A549 (cell line): ENCODE data around the gene SLC6A3. TPM values are rescaled to one million over a fixed set of nuclear protein-coding genes. Genes with fewer than 3 reads are reported as not detected.
"Not testable (repeated sequence)": the region's sequence is repeated elsewhere in the genome, so short reads cannot be mapped to it uniquely, and the experiment has no call there.

Experiments used
- ATAC-seq, 2 experiments: fragments of 200-7000 bp in 1 of 2; fragments of >200 bp in 1 of 2; cut with Nextera tagmentation in 1 of 2; cut with Tn5 transposase in 1 of 2; 3 replicates each; pipeline versions ENCODE4 v1.8.0 to v1.9.1; 2018 to 2020; ENCODE audit warnings: mild to moderate bottlenecking in 1 of 2, moderate library complexity in 1 of 2
- CTCF ChIA-PET: fragments of 300-600 bp; sonication (Branson Sonifier 250); formaldehyde crosslinking; extraction: SDS; loops from one replicate; lab custom pipeline; 2021; ENCODE audit warnings: antibody characterized with exemption, inconsistent platforms; lab: Yijun Ruan, JAX
- POLR2A ChIA-PET: fragments of 350-600 bp; formaldehyde crosslinking; extraction: SDS; loops from one replicate; lab custom pipeline; 2021; ENCODE audit warnings: antibody characterized with exemption, inconsistent platforms; lab: Yijun Ruan, JAX
- DNase-seq, 2 experiments: peaks; one replicate each; pipeline versions ENCODE4 v3.0.0 to v3.0.0-alpha.2; 2011 to 2016; ENCODE audit warnings: low read depth in 1 of 2, low spot score in 1 of 2
- FAIRE-seq: peaks from 2 replicates; lab custom pipeline; 2011; peaks lifted over from hg19 to GRCh38; lab: Jason Lieb, UNC
- H3K27ac ChIP-seq, 2 experiments: fragments of >200 bp; sonication (Bioruptor Twin); formaldehyde crosslinking; 3 replicates each; pipeline ENCODE4 v1.5.1; 2016 to 2017
- H3K4me1 ChIP-seq: fragments of >200 bp; sonication (Bioruptor Twin); formaldehyde crosslinking; 3 replicates; pipeline ENCODE4 v1.6.1; 2016
- H3K4me2 ChIP-seq: fragments of >200 bp; sonication (Bioruptor Twin); formaldehyde crosslinking; 3 replicates; pipeline ENCODE4 v1.6.1; 2016
- H3K4me3 ChIP-seq: fragments of >200 bp; sonication (Bioruptor Twin); formaldehyde crosslinking; 3 replicates; pipeline ENCODE4 v1.5.1; 2016
- H3K9me3 ChIP-seq: fragments of >200 bp; sonication (Bioruptor Twin); formaldehyde crosslinking; 3 replicates; pipeline ENCODE4 v1.6.1; 2016
- BCL3 ChIP-seq: fragments of >200 bp; sonication (Bioruptor Twin); formaldehyde crosslinking; IDR thresholded peaks from 3 replicates; pipeline ENCODE4 v1.6.1; 2016
- CHD2 ChIP-seq: fragments of 150-350 bp; IDR thresholded peaks from 2 replicates; pipeline ENCODE4 v1.6.1; 2014; ENCODE audit warnings: low read length; ENCODE audit not compliant: partially characterized antibody
- CHD4 ChIP-seq: fragments of 200-600 bp; sonication (generic); IDR thresholded peaks from 2 replicates; pipeline ENCODE4 v1.6.1; 2016; ENCODE audit warnings: antibody characterized with exemption, mild to moderate bottlenecking, borderline replicate concordance
- E2F6 ChIP-seq: IDR thresholded peaks from 2 replicates; pipeline ENCODE4 v1.6.1; 2012; ENCODE audit warnings: low read depth, borderline replicate concordance
- EHF ChIP-seq: fragments of 250-450 bp; sonication (Bioruptor Pico); IDR thresholded peaks from 2 replicates; pipeline ENCODE4 v1.5.0; 2020; ENCODE audit warnings: mild to moderate bottlenecking
- EHMT2 ChIP-seq: fragments of 200-600 bp; sonication (generic); IDR thresholded peaks from 2 replicates; pipeline ENCODE4 v1.6.1; 2016; ENCODE audit warnings: antibody characterized with exemption, low read depth, mild to moderate bottlenecking, moderate library complexity
- ELK1 ChIP-seq: fragments of 150-350 bp; IDR thresholded peaks from 2 replicates; pipeline ENCODE4 v1.6.1; 2014; ENCODE audit warnings: low read depth, mild to moderate bottlenecking, low read length
- FOSB ChIP-seq: fragments of 250-450 bp; sonication (Bioruptor Pico); IDR thresholded peaks from 2 replicates; pipeline ENCODE4 v1.5.0; 2020; ENCODE audit warnings: mild to moderate bottlenecking, moderate library complexity
- HES2 ChIP-seq: fragments of >200 bp; sonication (Bioruptor Twin); formaldehyde crosslinking; IDR thresholded peaks from 2 replicates; pipeline ENCODE4 v1.6.1; 2016
- HOXB13 ChIP-seq: fragments of 250-450 bp; sonication (Bioruptor Pico); IDR thresholded peaks from 2 replicates; pipeline ENCODE4 v1.5.0; 2020; ENCODE audit warnings: low read depth, mild to moderate bottlenecking, moderate library complexity
- HOXB5 ChIP-seq: fragments of 250-450 bp; sonication (Bioruptor Pico); IDR thresholded peaks from 2 replicates; pipeline ENCODE4 v1.5.0; 2020; ENCODE audit warnings: mild to moderate bottlenecking, moderate library complexity
- JUN ChIP-seq, 2 experiments: fragments of >200 bp; sonication (Bioruptor Twin); formaldehyde crosslinking; IDR thresholded peaks; 2 replicates in 1 of 2; 3 replicates in 1 of 2; pipeline ENCODE4 v1.6.1; 2016 to 2017
- KDM5A ChIP-seq: fragments of 200-600 bp; sonication (generic); IDR thresholded peaks from 2 replicates; pipeline ENCODE4 v1.6.1; 2016; ENCODE audit warnings: antibody characterized with exemption, mild to moderate bottlenecking
- MAZ ChIP-seq: fragments of 150-350 bp; IDR thresholded peaks from 2 replicates; pipeline ENCODE4 v1.6.1; 2014; ENCODE audit warnings: antibody characterized with exemption, low read depth, low read length, borderline replicate concordance
- NFE2L2 ChIP-seq: fragments of 150-350 bp; conservative IDR thresholded peaks from 2 replicates; pipeline ENCODE4 v1.6.1; 2014; ENCODE audit warnings: low read length
- POLR2A ChIP-seq: IDR thresholded peaks from 2 replicates; pipeline ENCODE4 v1.6.1; 2012; ENCODE audit warnings: mild to moderate bottlenecking, low read length
- RARB ChIP-seq: fragments of 250-450 bp; sonication (Bioruptor Pico); IDR thresholded peaks from 2 replicates; pipeline ENCODE4 v1.8.0; 2021; ENCODE audit warnings: mild to moderate bottlenecking, moderate library complexity
- SREBF2 ChIP-seq: fragments of 450-650 bp; IDR thresholded peaks from 2 replicates; pipeline ENCODE4 v1.6.1; 2014; ENCODE audit warnings: mild to moderate bottlenecking, moderate library complexity
- ZFP36 ChIP-seq: fragments of 450-650 bp; IDR thresholded peaks from 2 replicates; pipeline ENCODE4 v1.6.1; 2014; ENCODE audit warnings: borderline replicate concordance; ENCODE audit not compliant: partially characterized antibody
- WGBS: methylation state at CpG from one replicate; pipeline ENCODE4 v1.1.6; 2017; ENCODE audit errors: missing lambda C conversion rate; 5-methylcytosine and 5-hydroxymethylcytosine counted together
- polyA plus RNA-seq, 4 experiments: library from polyadenylated mRNA; depleted of rRNA in 3 of 4; stranded (reverse); fragments of >200 nt; fragmentation: RNase III in 1 of 4; extraction: RNeasy Plus Mini Kit Qiagen cat#74134 plus additional on column Dnase treatment in 1 of 4; gene quantifications; 2 replicates in 3 of 4; 3 replicates in 1 of 4; pipeline ENCODE4 v1.2.3, GENCODE V29; 2011 to 2017

Gene SLC6A3
- polyA plus RNA-seq, 2 of the 4 experiments (the other 2 are of a cell fraction), result 0.05 to 0.06 TPM

- POLR2A ChIA-PET, result no interaction called here
- TF ChIP-seq JUN (IDR thresholded peaks at IDR 0.05) (no peak), NFE2L2 (no peak), CHD4 (no peak), KDM5A (no peak), EHMT2 (no peak)
- WGBS, result 96% methylated on average over 46 of the region's 46 CpGs
- H3K4me3 ChIP-seq, result no peak overlapping the region
- CTCF ChIA-PET, result interaction anchor here (1.3 kb wide), 1 partner anchor 16 kb away, joined by 4 read pairs; no protein-coding TSS in a partner anchor
- H3K4me2 ChIP-seq, result no peak overlapping the region
- ATAC-seq (no peak), FAIRE-seq (no peak), DNase-seq (no peak)
- no peaks in the 10 kb centered on the region for H3K4me1 ChIP-seq
- peaks cover 1% of the 10 kb centered on the region for H3K9me3 ChIP-seq
- H3K27ac ChIP-seq, result no peak overlapping the region
Observed at GRCh38 chr5:1463326-1464095, 18.3 kb upstream of the SLC6A3 start.

- Histone ChIP-seq H3K27ac (no peak overlapping the region), H3K4me3 (no peak overlapping the region), H3K4me2 (no peak overlapping the region), H3K4me1 (no peaks in the 10 kb centered on the region), H3K9me3 (peaks cover 13% of the 10 kb centered on the region)
- CTCF ChIA-PET, result interaction anchor here (1.2 kb wide), 1 partner anchor 19 kb away, joined by 3 read pairs; no protein-coding TSS in a partner anchor
- ATAC-seq (no peak), FAIRE-seq (no peak), DNase-seq (no peak)
- 95% methylated on average over 18 of the region's 20 CpGs for WGBS
- TF ChIP-seq SREBF2, result no peak
- TF ChIP-seq POLR2A, result no peak
- no peak for TF ChIP-seq FOSB (CRISPR knock-in tag)
- TF ChIP-seq KDM5A, result no peak
- no peak for TF ChIP-seq NFE2L2
- no peak for TF ChIP-seq MAZ
- no peak for TF ChIP-seq EHF (CRISPR knock-in tag)
- no peak for TF ChIP-seq CHD4
- no peak for TF ChIP-seq RARB
- TF ChIP-seq HOXB5 (CRISPR knock-in tag), result no peak
- TF ChIP-seq HES2, result no peak
- TF ChIP-seq ZFP36, result no peak
- no peak for TF ChIP-seq CHD2
- POLR2A ChIA-PET, result no interaction called here
Observed at GRCh38 chr5:1462358-1462757, 17.1 kb upstream of the SLC6A3 start.

- Histone ChIP-seq H3K27ac (no peak overlapping the region), H3K9me3 (peaks cover 22% of the 10 kb centered on the region), H3K4me1 (no peaks in the 10 kb centered on the region), H3K4me2 (no peak overlapping the region), H3K4me3 (no peak overlapping the region)
- WGBS, result 96% methylated on average over 10 of the region's 10 CpGs
- FAIRE-seq (no peak), ATAC-seq (no peak), DNase-seq (no peak)
- TF ChIP-seq HOXB13 (CRISPR knock-in tag) (no peak), ELK1 (no peak)
- ChIA-PET CTCF (no interaction called here), POLR2A (no interaction called here)
Observed at GRCh38 chr5:1461396-1461795, 16.2 kb upstream of the SLC6A3 start.

- FAIRE-seq, result no peak
Observed at GRCh38 chr5:1460054-1460682, 14.9 kb upstream of the SLC6A3 start.

GRCh38 chr5:1459435-1459834 lies 14.2 kb upstream of the SLC6A3 start:
- WGBS, result 89% methylated on average over 2 of the region's 2 CpGs
- CTCF ChIA-PET, ATAC-seq, POLR2A ChIA-PET, H3K27ac ChIP-seq, FAIRE-seq, DNase-seq, H3K4me1 ChIP-seq, H3K4me3 ChIP-seq, H3K4me2 ChIP-seq: not testable (repeated sequence)
- H3K9me3 ChIP-seq, result peaks cover 40% of the 10 kb centered on the region

More at GRCh38 chr5:1460054-1460682, 14.9 kb upstream of the SLC6A3 start:
- ChIA-PET POLR2A (no interaction called here), CTCF (interaction anchor here (0.6 kb wide), 1 partner anchor 9 kb away, joined by 4 read pairs; no protein-coding TSS in a partner anchor)
- Histone ChIP-seq H3K9me3 (peaks cover 32% of the 10 kb centered on the region), H3K27ac (no peak overlapping the region), H3K4me1 (no peaks in the 10 kb centered on the region), H3K4me3 (no peak overlapping the region), H3K4me2 (no peak overlapping the region)
- 92% methylated on average over 16 of the region's 16 CpGs for WGBS
- no peak for ATAC-seq
- DNase-seq, result no peak
- TF ChIP-seq RARB (no peak), BCL3 (no peak), E2F6 (no peak)
